ENCODE data around the gene WDSUB1.

The WDSUB1 gene

DNA sequence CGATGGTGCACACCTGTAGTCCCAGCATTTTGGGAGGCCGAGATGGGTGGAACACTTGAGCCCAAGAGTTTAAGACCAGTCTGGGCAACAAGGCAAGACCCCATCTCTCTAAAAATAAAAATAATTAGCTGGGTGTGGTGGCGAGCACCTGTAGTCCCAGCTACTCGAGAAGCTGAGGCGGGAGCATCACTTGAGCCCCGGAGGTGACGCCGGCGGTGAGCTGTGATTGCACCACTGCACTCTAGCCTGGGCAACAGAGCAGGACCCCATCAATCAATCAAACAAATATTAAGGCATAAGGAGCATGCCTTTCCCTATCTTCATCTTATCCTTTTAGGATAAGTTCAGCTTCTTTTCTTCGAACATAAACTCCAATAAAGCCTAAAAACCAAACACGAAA lies 1.1 kb downstream of the WDSUB1 start:
- DNase-seq (ENCODE audit: low read depth), result no peak
- H3K4me3 ChIP-seq (ENCODE audit: control insufficient read depth, low read depth, low read length), result peak overlapping the region; percentile 98; the same call in 1 of the 2 replicates
- TF ChIP-seq, protein P1, sequence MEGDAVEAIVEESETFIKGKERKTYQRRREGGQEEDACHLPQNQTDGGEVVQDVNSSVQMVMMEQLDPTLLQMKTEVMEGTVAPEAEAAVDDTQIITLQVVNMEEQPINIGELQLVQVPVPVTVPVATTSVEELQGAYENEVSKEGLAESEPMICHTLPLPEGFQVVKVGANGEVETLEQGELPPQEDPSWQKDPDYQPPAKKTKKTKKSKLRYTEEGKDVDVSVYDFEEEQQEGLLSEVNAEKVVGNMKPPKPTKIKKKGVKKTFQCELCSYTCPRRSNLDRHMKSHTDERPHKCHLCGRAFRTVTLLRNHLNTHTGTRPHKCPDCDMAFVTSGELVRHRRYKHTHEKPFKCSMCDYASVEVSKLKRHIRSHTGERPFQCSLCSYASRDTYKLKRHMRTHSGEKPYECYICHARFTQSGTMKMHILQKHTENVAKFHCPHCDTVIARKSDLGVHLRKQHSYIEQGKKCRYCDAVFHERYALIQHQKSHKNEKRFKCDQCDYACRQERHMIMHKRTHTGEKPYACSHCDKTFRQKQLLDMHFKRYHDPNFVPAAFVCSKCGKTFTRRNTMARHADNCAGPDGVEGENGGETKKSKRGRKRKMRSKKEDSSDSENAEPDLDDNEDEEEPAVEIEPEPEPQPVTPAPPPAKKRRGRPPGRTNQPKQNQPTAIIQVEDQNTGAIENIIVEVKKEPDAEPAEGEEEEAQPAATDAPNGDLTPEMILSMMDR (IDR thresholded peaks at IDR 0.05; ENCODE audit: control insufficient read depth, insufficient read depth, low read depth, low read length, missing control alignments), result no peak

DNA sequence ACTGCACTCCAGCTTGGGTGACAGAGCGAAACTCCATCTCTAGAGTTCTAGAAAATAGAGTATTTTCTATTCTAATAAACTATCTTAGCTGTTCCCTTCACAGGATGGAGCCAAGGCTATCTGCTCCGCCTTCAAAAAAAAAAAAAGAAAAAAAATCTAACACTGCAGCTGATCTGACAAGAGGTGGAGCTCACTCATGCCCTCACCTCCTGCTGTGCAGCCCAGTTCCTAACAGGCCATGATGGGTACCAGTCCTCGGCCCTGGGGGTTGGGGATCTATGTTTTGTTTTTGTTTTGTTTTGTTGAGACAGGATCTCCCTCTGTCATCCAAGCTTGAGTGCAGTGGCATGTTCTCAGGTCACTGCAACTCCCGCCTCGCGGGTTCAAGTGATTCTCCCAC lies 3.0 kb downstream of the WDSUB1 start:
- no peak overlapping the region for H3K4me3 ChIP-seq (ENCODE audit: control insufficient read depth, low read depth, low read length)
- no peak for DNase-seq (ENCODE audit: low read depth)
- TF ChIP-seq, protein P1 (IDR thresholded peaks at IDR 0.05; ENCODE audit: control insufficient read depth, insufficient read depth, low read depth, low read length, missing control alignments), result no peak

DNA sequence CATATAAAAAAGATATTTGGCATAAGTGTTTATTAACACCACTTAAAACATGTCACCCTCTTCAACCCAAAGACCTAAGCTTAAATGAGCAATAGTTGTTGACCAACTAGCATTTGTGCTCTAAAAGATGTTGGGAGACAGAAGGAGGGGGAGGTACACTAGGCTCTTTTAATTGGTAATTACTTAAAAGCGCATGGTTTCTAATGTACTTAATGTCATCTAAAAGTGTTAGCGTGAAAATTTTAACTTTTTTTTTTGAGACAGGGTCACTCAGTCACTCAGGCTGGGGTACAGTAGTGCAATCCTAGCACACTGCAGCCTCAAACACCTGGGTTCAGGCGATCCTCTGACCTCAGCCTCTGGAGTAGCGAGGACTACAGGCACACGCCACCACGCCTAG lies 5.5 kb downstream of the WDSUB1 start:
- DNase-seq (ENCODE audit: low read depth), result no peak

DNA sequence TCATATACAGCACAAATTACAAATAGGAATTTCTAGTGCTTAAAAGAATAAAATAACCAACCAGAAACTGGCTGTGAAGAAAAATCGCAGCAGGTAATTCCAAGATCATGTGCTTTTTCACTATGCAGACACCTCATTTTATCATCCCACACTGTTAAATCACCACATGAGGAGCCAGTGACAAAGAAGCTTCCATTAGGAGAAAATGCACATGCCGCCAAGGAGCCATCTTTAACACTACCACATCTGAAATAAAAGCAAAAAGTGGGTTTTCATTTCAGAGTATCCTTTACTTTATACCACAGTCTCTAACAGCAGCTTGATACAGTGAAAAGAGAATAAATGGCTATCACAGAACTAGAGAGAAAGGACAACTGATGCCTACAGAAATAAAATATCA lies 6.8 kb downstream of the WDSUB1 start:
- TF ChIP-seq, protein P1 (IDR thresholded peaks at IDR 0.05; ENCODE audit: control insufficient read depth, insufficient read depth, low read depth, low read length, missing control alignments), result no peak
- no peak for DNase-seq (ENCODE audit: low read depth)
- H3K4me3 ChIP-seq (ENCODE audit: control insufficient read depth, low read depth, low read length), result no peak overlapping the region

More for the DNA sequence above, 5.5 kb downstream of the WDSUB1 start:
- TF ChIP-seq, protein P1 (IDR thresholded peaks at IDR 0.05; ENCODE audit: control insufficient read depth, insufficient read depth, low read depth, low read length, missing control alignments), result no peak
- H3K4me3 ChIP-seq (ENCODE audit: control insufficient read depth, low read depth, low read length), result no peak overlapping the region

DNA sequence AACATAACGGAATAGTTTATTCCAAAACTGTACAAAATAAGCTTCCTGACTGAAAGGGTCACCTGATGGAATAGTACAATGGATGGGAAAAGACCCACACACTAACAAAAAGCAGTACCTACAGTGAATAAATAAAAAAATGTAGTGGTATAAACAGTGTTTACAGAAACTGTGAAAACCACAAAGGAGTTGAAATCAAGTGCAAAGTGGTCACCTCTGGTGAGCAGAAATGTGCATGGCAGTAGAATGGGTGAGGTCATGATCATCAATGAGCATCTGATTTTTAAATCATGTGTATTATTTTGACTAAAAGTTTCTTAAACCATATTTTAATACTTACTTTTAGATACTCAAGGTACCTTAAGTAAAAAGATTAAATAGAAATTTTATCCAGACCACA lies 11.4 kb downstream of the WDSUB1 start:
- DNase-seq (ENCODE audit: low read depth), result no peak
- TF ChIP-seq, protein P1 (IDR thresholded peaks at IDR 0.05; ENCODE audit: control insufficient read depth, insufficient read depth, low read depth, low read length, missing control alignments), result no peak
- no peak overlapping the region for H3K4me3 ChIP-seq (ENCODE audit: control insufficient read depth, low read depth, low read length)

DNA sequence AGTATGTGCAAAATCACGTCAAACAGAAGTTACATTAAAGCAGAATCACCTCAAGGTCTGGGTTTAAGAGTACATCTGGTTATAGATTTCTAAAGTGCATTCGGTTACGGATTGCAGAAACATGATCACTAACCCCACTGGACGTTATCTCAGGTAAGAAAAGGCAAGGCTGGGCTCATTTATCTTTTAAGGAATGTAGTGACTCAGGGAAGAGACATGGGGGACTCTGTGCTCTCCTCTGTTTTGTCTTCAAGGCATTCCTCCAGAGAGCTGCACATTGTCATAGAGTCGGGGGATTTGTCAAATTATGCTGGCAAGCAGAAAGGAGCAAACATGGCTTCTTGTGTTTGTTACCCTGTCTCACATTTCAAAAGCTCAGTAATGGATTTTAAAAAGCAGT lies 14.3 kb downstream of the WDSUB1 start:
- no peak for DNase-seq (ENCODE audit: low read depth)
- no peak overlapping the region for H3K4me3 ChIP-seq (ENCODE audit: control insufficient read depth, low read depth, low read length)
- TF ChIP-seq, protein P1 (IDR thresholded peaks at IDR 0.05; ENCODE audit: control insufficient read depth, insufficient read depth, low read depth, low read length, missing control alignments), result no peak

All from AG09309 (cell line).